B cell (primary cell): Measurements from ENCODE around the gene AKAP9. TPM values are rescaled to one million over a fixed set of nuclear protein-coding genes. Genes with fewer than 3 reads are reported as not detected.

ENCODE experiments used
- ATAC-seq: fragments of 200-7000 bp; cut with Tn5 transposase; one replicate; pipeline ENCODE4 v1.10.0; 2021; ENCODE audit warnings: low read depth, mild to moderate bottlenecking, moderate number of reproducible peaks, moderate library complexity
- CTCF ChIA-PET: fragments of 350-600 bp; sonication (Branson Sonifier 250); formaldehyde crosslinking; loops from one replicate; lab custom pipeline; 2021; ENCODE audit warnings: antibody characterized with exemption, inconsistent platforms; lab: Charles Lee
- POLR2A ChIA-PET: fragments of 350-600 bp; sonication (Branson Sonifier 250); formaldehyde crosslinking; loops from one replicate; lab custom pipeline; 2021; ENCODE audit warnings: antibody characterized with exemption; lab: Charles Lee
- DNase-seq: peaks from one replicate; pipeline ENCODE4 v3.0.0; 2013
- H2AFZ ChIP-seq: 2 replicates; pipeline ENCODE4 v1.6.1; 2012; ENCODE audit warnings: mild to moderate bottlenecking, low read depth, low read length; ENCODE audit not compliant: insufficient read depth, poor library complexity, severe bottlenecking
- H3K27ac ChIP-seq, 2 donors: 1 replicate in 1 of 2; 2 replicates in 1 of 2; pipeline ENCODE4 v1.5.1; 2012 to 2013; ENCODE audit warnings: low read length in 2 of 2, mild to moderate bottlenecking in 2 of 2, moderate library complexity in 1 of 2
- H3K27me3 ChIP-seq, 4 experiments: fragments of 200-600 bp in 1 of 4; sonication (generic) in 1 of 4; replicated peaks in 1 of 4; 1 replicate in 2 of 4; 2 replicates in 2 of 4; pipeline versions ENCODE4 v1.6.1 to v1.7.0; 2013 to 2016; ENCODE audit warnings: low read length in 3 of 4, mild to moderate bottlenecking in 2 of 4, mixed read lengths in 1 of 4, moderate library complexity in 1 of 4; ENCODE audit not compliant: insufficient read depth in 4 of 4, control insufficient read depth in 3 of 4; ENCODE audit errors: control extremely low read depth in 1 of 4
- H3K36me3 ChIP-seq, 2 experiments: replicated peaks in 1 of 2; 1 replicate in 1 of 2; 2 replicates in 1 of 2; pipeline versions ENCODE4 v1.6.1 to v1.7.1; 2013; ENCODE audit warnings: low read length in 1 of 2; ENCODE audit not compliant: insufficient read depth in 2 of 2, control insufficient read depth in 1 of 2; ENCODE audit errors: control extremely low read depth in 1 of 2, extremely low read depth in 1 of 2
- H3K4me1 ChIP-seq, 2 donors: fragments of 200-600 bp in 1 of 2; sonication (generic) in 1 of 2; 1 replicate in 1 of 2; 2 replicates in 1 of 2; pipeline versions ENCODE4 v1.5.1 to v1.6.1; 2013 to 2017; ENCODE audit warnings: low read length in 2 of 2; ENCODE audit not compliant: control insufficient read depth in 2 of 2, insufficient read depth in 2 of 2
- H3K4me2 ChIP-seq: replicated peaks from 2 replicates; pipeline ENCODE3; 2012; ENCODE audit warnings: mild to moderate bottlenecking, low read depth, low read length; ENCODE audit not compliant: poor library complexity, severe bottlenecking
- H3K4me3 ChIP-seq, 5 experiments: fragments of 200-600 bp in 1 of 5; sonication (generic) in 1 of 5; 1 replicate in 3 of 5; 2 replicates in 2 of 5; pipeline versions ENCODE4 v1.5.1 to v1.7.0; 2011 to 2016; ENCODE audit warnings: low read length in 4 of 5, mild to moderate bottlenecking in 4 of 5, low read depth in 2 of 5, control low read depth in 1 of 5, moderate library complexity in 1 of 5; ENCODE audit not compliant: insufficient read depth in 1 of 5; ENCODE audit errors: control extremely low read depth in 1 of 5, extremely low read depth in 1 of 5
- H3K79me2 ChIP-seq: fragments of 200-600 bp; sonication (generic); one replicate; pipeline ENCODE4 v1.6.0; 2016; ENCODE audit warnings: low read length; ENCODE audit not compliant: control insufficient read depth, insufficient read depth
- H3K9ac ChIP-seq: fragments of 200-600 bp; sonication (generic); 2 replicates; pipeline ENCODE4 v1.6.1; 2017; ENCODE audit warnings: mild to moderate bottlenecking, low read length, moderate library complexity
- H3K9me3 ChIP-seq, 3 donors: one replicate each; pipeline versions ENCODE4 v1.6.1 to v1.7.1; 2013; ENCODE audit warnings: low read length in 2 of 3; ENCODE audit not compliant: control insufficient read depth in 2 of 3, insufficient read depth in 1 of 3; ENCODE audit errors: control extremely low read depth in 1 of 3
- H4K20me1 ChIP-seq: 2 replicates; pipeline ENCODE4 v1.6.0; 2012; ENCODE audit warnings: mild to moderate bottlenecking, low read length; ENCODE audit not compliant: insufficient read depth, control insufficient read depth, poor library complexity, severe bottlenecking
- H3K27ac Mint-ChIP-seq: one replicate; pipeline ENCODE4 v1.8.0; 2021; ENCODE audit warnings: mixed read lengths
- H3K27me3 Mint-ChIP-seq: one replicate; pipeline ENCODE4 v1.8.0; 2021; ENCODE audit warnings: mixed read lengths
- H3K4me1 Mint-ChIP-seq: one replicate; pipeline ENCODE4 v1.8.0; 2021; ENCODE audit warnings: mixed read lengths
- H3K4me3 Mint-ChIP-seq: one replicate; pipeline ENCODE4 v1.8.0; 2021; ENCODE audit warnings: mixed read lengths
- H3K9me3 Mint-ChIP-seq: one replicate; pipeline ENCODE4 v1.8.0; 2022; ENCODE audit warnings: mixed read lengths; ENCODE audit not compliant: insufficient read depth
- CTCF ChIP-seq: fragments of 200-600 bp; IDR thresholded peaks from one replicate; pipeline ENCODE4 v1.8.0; 2022; ENCODE audit warnings: antibody characterized with exemption, mild to moderate bottlenecking
- EZH2 ChIP-seq: IDR thresholded peaks from 2 replicates; pipeline ENCODE4 v1.6.1; 2012; ENCODE audit warnings: borderline replicate concordance, low read depth, mild to moderate bottlenecking, moderate library complexity, low read length; ENCODE audit not compliant: insufficient read depth, poor library complexity, severe bottlenecking
- WGBS: methylation state at CpG from one replicate; pipeline ENCODE4 v1.1.5; 2013; ENCODE audit warnings: missing lambda C conversion rate; ENCODE audit not compliant: insufficient coverage; 5-methylcytosine and 5-hydroxymethylcytosine counted together
- intact Hi-C: fragments of 100-400 bp; cut with micrococcal nuclease; formaldehyde crosslinking; loops from one replicate; pipeline ENCODE4 v1.10.0; 2022
- polyA plus RNA-seq: library from polyadenylated mRNA; depleted of rRNA; stranded (reverse); fragments of >200 nt; gene quantifications from 2 replicates; pipeline ENCODE4 v1.2.3, GENCODE V29; 2012
- total RNA-seq, 2 donors: library from RNA; stranded (reverse); fragments of 120-200 nt in 1 of 2; gene quantifications; 1 replicate in 1 of 2; 2 replicates in 1 of 2; pipeline versions ENCODE4 v1.2.3 to v1.2.4, GENCODE V29; 2013 to 2022

The AKAP9 gene
- total and polyA plus RNA-seq, 2 donors (not counting 1 experiment from before 2014, with no cell fraction given): 19.3 to 106 TPM

- H3K79me2 ChIP-seq: peaks cover 54% of the 10 kb centered on the region
- intact Hi-C loops: loop anchor here (1.0 to 10.0 kb wide), 9 partner anchors 45 to 981 kb away; partner anchors contain the start of genes AKAP9, ANKIB1, CDK6 and FAM133B
These were observed 193.1 kb downstream of the AKAP9 start for GRCh38 chr7:92133737-92134270.

More at GRCh38 chr7:92133737-92134270, 193.1 kb downstream of the AKAP9 start:
- peaks cover 39% of the 10 kb centered on the region for H3K4me1 Mint-ChIP-seq
- H3K4me3 ChIP-seq: peak overlapping the region; percentile 86 to 94 (median 90)
- H3K27ac Mint-ChIP-seq: peak overlapping the region; percentile 100
- H3K27me3 ChIP-seq: no peaks in the 10 kb centered on the region
- peaks cover 2 to 3% of the 10 kb centered on the region in 2 experiments for H3K36me3 ChIP-seq
- peak; percentile 79 for TF ChIP-seq CTCF
- TF ChIP-seq EZH2: no peak
- H3K27me3 Mint-ChIP-seq: no peaks in the 10 kb centered on the region
- H4K20me1 ChIP-seq: peaks cover 4% of the 10 kb centered on the region
- H3K27ac ChIP-seq: peak overlapping the region; percentile 94 to 98
- peak; percentile 88 for DNase-seq
- 0% methylated on average over 42 of the region's 42 CpGs for WGBS
- CTCF ChIA-PET: interaction anchor here (1.8 kb wide), 1 partner anchor 8 kb away, joined by 8 read pairs; no protein-coding TSS in a partner anchor
- peak; percentile 36 for ATAC-seq
- H3K9me3 ChIP-seq: no peaks in the 10 kb centered on the region
- H3K4me1 ChIP-seq: peaks cover 18 to 27% of the 10 kb centered on the region in 2 donors
- peak overlapping the region; percentile 81 for H2AFZ ChIP-seq
- H3K4me3 Mint-ChIP-seq: peak overlapping the region; percentile 99
- H3K9ac ChIP-seq: peak overlapping the region; percentile 92
- POLR2A ChIA-PET: interaction anchor here (1.0 to 3.0 kb wide), 6 partner anchors 111 to 395 kb away, joined by 3 to 15 read pairs (median 4); partner anchors contain the start of genes ANKIB1, KRIT1, MTERF1 and PEX1
- H3K9me3 Mint-ChIP-seq: no peaks in the 10 kb centered on the region
- H3K4me2 ChIP-seq: peak overlapping the region; percentile 87
